Vagina (tissue), 2 donors: ENCODE measurements around the gene PCDHB5.

Source experiments
- CTCF ChIP-seq, 3 experiments: fragments of 450-650 bp in 2 of 3; fragments of 200-600 bp in 1 of 3; sonication (generic) in 1 of 3; IDR thresholded peaks; one replicate each; pipeline ENCODE4 v1.5.1; 2017 to 2019; ENCODE audit warnings: antibody characterized with exemption in 3 of 3, mild to moderate bottlenecking in 2 of 3, moderate library complexity in 2 of 3
- POLR2A ChIP-seq, 2 donors: fragments of 450-650 bp; IDR thresholded peaks; one replicate each; pipeline ENCODE4 v1.6.1; 2017; ENCODE audit warnings: antibody characterized with exemption in 2 of 2, mild to moderate bottlenecking in 2 of 2, moderate library complexity in 2 of 2
- POLR2AphosphoS5 ChIP-seq, 2 donors: sonication (generic); formaldehyde crosslinking; IDR thresholded peaks; one replicate each; pipeline ENCODE4 v1.9.0; 2017; ENCODE audit warnings: antibody characterized with exemption in 2 of 2, mild to moderate bottlenecking in 2 of 2, low read depth in 1 of 2; ENCODE audit not compliant: insufficient read depth in 1 of 2

GRCh38 chr5:141150224-141150992, 15.4 kb downstream of the PCDHB5 start:
- TF ChIP-seq CTCF (IDR thresholded peaks at IDR 0.05) (no peak), POLR2AphosphoS5 (IDR thresholded peaks at IDR 0.05; ENCODE audit: insufficient read depth in 1 of 2, low read depth in 1 of 2) (no peak), POLR2A (IDR thresholded peaks at IDR 0.05) (no peak)
